Measurements from ENCODE around the gene HNRNPA3.
A peak's percentile ranks its signal among the peaks of the same experiment; 100 is the strongest.
"Not testable (repeated sequence)": the region's sequence is repeated elsewhere in the genome, so short reads cannot be mapped to it uniquely, and the experiment has no call there.

Gene HNRNPA3

DNA sequence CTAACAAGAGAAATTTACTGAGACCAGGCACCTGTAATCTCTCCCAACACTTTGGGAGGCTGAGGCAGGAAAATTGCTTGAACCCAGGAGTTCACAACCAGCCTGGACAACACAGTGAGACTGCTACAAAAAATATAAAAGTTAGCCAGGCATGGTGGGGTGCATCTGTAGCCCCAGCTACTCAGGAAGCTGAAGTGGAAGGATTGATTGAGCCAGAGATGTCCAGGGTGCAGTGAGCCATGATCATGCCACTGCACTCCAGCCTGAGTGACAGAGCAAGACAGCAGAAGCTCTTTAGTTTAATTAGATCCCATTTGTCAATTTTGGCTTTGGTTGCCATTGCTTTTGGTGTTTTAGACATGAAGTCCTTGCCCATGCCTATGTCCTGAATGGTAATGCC is 32.9 kb upstream of the HNRNPA3 start:
- H3K27ac ChIP-seq (ENCODE audit: extremely low read depth, low read depth, low read length); CTCF ChIA-PET; H3K4me3 ChIP-seq (ENCODE audit: low read depth, low read length); H3K4me1 ChIP-seq (ENCODE audit: control insufficient read depth, insufficient read depth, low read length); POLR2A ChIA-PET; H3K36me3 ChIP-seq (ENCODE audit: control insufficient read depth in 2 of 2, insufficient read depth in 1 of 2, low read length in 2 of 2); H3K9me3 ChIP-seq (ENCODE audit: control insufficient read depth, insufficient read depth, low read depth, low read length): not testable (repeated sequence)
- TF ChIP-seq OSR2 (tag by site-specific recombination; IDR thresholded peaks at IDR 0.05) (0 out of 2 replicates have a peak, but pooled peaks have one; percentile 47), ZBTB17 (tag by site-specific recombination; IDR thresholded peaks at IDR 0.05) (0 out of 2 replicates have a peak, but pooled peaks have one; percentile 34)

DNA sequence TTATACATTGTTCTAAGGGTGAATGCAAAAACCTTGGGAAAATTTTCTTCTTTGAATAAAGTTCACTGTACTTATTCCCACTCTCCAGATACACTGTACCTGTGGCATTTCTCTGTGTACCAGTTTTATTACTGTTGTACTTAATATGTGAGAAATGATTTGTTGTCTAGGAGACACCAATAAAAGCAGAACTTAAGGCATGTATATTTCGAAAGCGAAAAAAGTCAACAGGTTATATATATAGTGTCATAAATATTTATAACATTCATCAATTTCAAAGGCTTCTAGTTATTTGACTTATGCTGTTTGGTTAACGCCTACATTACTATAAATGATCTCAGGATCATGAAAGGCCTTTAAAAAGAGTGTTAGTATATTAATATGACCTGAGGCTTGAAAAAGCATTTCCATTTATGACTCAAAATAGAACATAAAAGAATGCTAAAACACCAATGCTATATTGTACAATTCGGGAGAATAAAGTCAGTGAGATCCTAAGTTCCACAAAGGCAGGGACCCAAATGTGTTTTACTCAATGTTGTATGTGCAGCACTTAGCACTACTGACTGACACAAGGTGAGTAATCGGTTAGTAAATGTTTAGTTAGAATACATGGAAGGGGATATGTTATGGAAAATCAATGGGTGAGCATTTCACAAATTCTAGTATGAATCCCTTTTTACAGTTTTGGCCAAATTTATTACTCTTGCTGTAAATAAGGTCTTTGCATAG is 32.2 kb upstream of the HNRNPA3 start:
- TF ChIP-seq ZNF544 (tag by site-specific recombination; IDR thresholded peaks at IDR 0.05) (no peak), ZNF121 (tag by site-specific recombination; IDR thresholded peaks at IDR 0.05) (no peak), ZNF302 (tag by site-specific recombination; IDR thresholded peaks at IDR 0.05; ENCODE audit: low read depth) (no peak), OVOL3 (tag by site-specific recombination; IDR thresholded peaks at IDR 0.05) (no peak), ZNF707 (tag by site-specific recombination; IDR thresholded peaks at IDR 0.05) (no peak), GFI1B (tag by site-specific recombination; IDR thresholded peaks at IDR 0.05) (no peak), ZNF670 (tag by site-specific recombination; IDR thresholded peaks at IDR 0.05; ENCODE audit: low read depth) (no peak), SP7 (tag by site-specific recombination; IDR thresholded peaks at IDR 0.05) (no peak), ZIC2 (tag by site-specific recombination; IDR thresholded peaks at IDR 0.05) (no peak), ZNF596 (tag by site-specific recombination; IDR thresholded peaks at IDR 0.05) (no peak), HOXD13 (CRISPR knock-in tag; IDR thresholded peaks at IDR 0.05; ENCODE audit: borderline replicate concordance) (no peak), ZNF146 (tag by site-specific recombination; IDR thresholded peaks at IDR 0.05) (no peak), ZNF24 (tag by site-specific recombination; IDR thresholded peaks at IDR 0.05) (no peak), TRIM28 (IDR thresholded peaks at IDR 0.05; ENCODE audit: borderline replicate concordance, low read length) (no peak), ZNF202 (tag by site-specific recombination; IDR thresholded peaks at IDR 0.05; ENCODE audit: borderline replicate concordance) (no peak), ZNF843 (tag by site-specific recombination; IDR thresholded peaks at IDR 0.05) (no peak), ZSCAN16 (tag by site-specific recombination; IDR thresholded peaks at IDR 0.05) (no peak), ZNF510 (tag by site-specific recombination; IDR thresholded peaks at IDR 0.05; ENCODE audit: insufficient replicate concordance) (no peak), PRDM1 (tag by site-specific recombination; IDR thresholded peaks at IDR 0.05) (no peak), ZNF530 (tag by site-specific recombination; IDR thresholded peaks at IDR 0.05; ENCODE audit: low read depth) (no peak)
- ChIA-PET POLR2A (no interaction called here), CTCF (no interaction called here)
- no peak overlapping the region for H3K27ac ChIP-seq (ENCODE audit: extremely low read depth, low read depth, low read length)
- no peaks in the 10 kb centered on the region for H3K36me3 ChIP-seq (ENCODE audit: control insufficient read depth in 2 of 2, insufficient read depth in 1 of 2, low read length in 2 of 2)
- H3K4me3 ChIP-seq (ENCODE audit: low read depth, low read length) = no peak overlapping the region
- no peaks in the 10 kb centered on the region for H3K4me1 ChIP-seq (ENCODE audit: control insufficient read depth, insufficient read depth, low read length)
- no peaks in the 10 kb centered on the region for H3K9me3 ChIP-seq (ENCODE audit: control insufficient read depth, insufficient read depth, low read depth, low read length)

DNA sequence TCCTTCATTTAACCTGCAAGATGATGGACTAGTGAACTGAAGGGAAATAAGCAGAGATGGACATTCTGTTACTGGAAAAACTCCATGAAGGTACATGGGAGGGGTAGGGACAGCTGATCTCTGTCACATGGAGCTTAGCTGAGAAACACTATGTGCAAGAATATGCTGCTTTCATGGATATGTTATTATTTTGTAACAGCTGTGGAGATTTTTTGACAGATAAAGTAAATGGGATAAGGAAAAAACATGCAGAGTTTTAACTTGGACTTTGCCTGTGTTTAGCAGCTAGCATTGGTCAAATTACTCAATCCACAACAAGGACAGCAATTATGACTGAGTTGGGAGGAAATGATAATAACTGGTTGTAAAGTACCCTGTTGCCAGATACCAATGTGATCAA is 28.7 kb upstream of the HNRNPA3 start:
- Histone ChIP-seq H3K4me1 (ENCODE audit: control insufficient read depth, insufficient read depth, low read length) (no peaks in the 10 kb centered on the region), H3K4me3 (ENCODE audit: low read depth, low read length) (no peak overlapping the region), H3K9me3 (ENCODE audit: control insufficient read depth, insufficient read depth, low read depth, low read length) (no peaks in the 10 kb centered on the region), H3K27ac (ENCODE audit: extremely low read depth, low read depth, low read length) (no peak overlapping the region), H3K36me3 (ENCODE audit: control insufficient read depth in 2 of 2, insufficient read depth in 1 of 2, low read length in 2 of 2) (no peaks in the 10 kb centered on the region)
- ChIA-PET CTCF (interaction anchor here (0.6 to 0.7 kb wide), 2 partner anchors 258 to 299 kb away, joined by 3 to 4 read pairs; no protein-coding TSS in a partner anchor), POLR2A (no interaction called here)
- TF ChIP-seq ZNF138 (tag by site-specific recombination; IDR thresholded peaks at IDR 0.05; ENCODE audit: borderline replicate concordance) (no peak), EGR2 (tag by site-specific recombination; IDR thresholded peaks at IDR 0.05; ENCODE audit: low read depth) (no peak), ZNF24 (tag by site-specific recombination; IDR thresholded peaks at IDR 0.05) (no peak), ZBTB20 (tag by site-specific recombination; IDR thresholded peaks at IDR 0.05) (no peak), YY2 (tag by site-specific recombination; IDR thresholded peaks at IDR 0.05) (no peak), ZNF571 (tag by site-specific recombination; IDR thresholded peaks at IDR 0.05) (no peak), BCL11A (tag by site-specific recombination; IDR thresholded peaks at IDR 0.05; ENCODE audit: low read depth) (no peak)
